HG02870 (cell line): Measurements from ENCODE around the gene ATXN1.

Experiments
- ATAC-seq: cut with Tn5 transposase; IDR thresholded peaks from one replicate; pipeline ENCODE4 v1.9.1; 2021; ENCODE audit warnings: mild to moderate bottlenecking, moderate library complexity; ENCODE audit not compliant: unreplicated experiment

The ATXN1 gene

GRCh38 chr6:16432075-16433032, 328.9 kb downstream of the ATXN1 start:
- peak; percentile 58 for ATAC-seq

- ATAC-seq: no peak
These were observed 330.2 kb downstream of the ATXN1 start for GRCh38 chr6:16431106-16431505.

GRCh38 chr6:16430391-16431089, 330.7 kb downstream of the ATXN1 start:
- ATAC-seq: no peak

- no peak for ATAC-seq
These were observed 331.6 kb downstream of the ATXN1 start for GRCh38 chr6:16429669-16430068.

GRCh38 chr6:16427124-16427523, 334.1 kb downstream of the ATXN1 start:
- ATAC-seq: no peak

GRCh38 chr6:16425881-16426615, 335.2 kb downstream of the ATXN1 start:
- no peak for ATAC-seq

GRCh38 chr6:16421462-16421960, 339.7 kb downstream of the ATXN1 start:
- peak; percentile 17 for ATAC-seq

- peak; percentile 65 for ATAC-seq
These were observed 340.4 kb downstream of the ATXN1 start for GRCh38 chr6:16420715-16421461.

GRCh38 chr6:16420337-16420714, 340.9 kb downstream of the ATXN1 start:
- peak; percentile 7 for ATAC-seq

GRCh38 chr6:16419636-16420336, 341.5 kb downstream of the ATXN1 start:
- peak; percentile 50 for ATAC-seq

GRCh38 chr6:16418151-16418550, 343.1 kb downstream of the ATXN1 start:
- no peak for ATAC-seq

- ATAC-seq: no peak
These were observed 345.6 kb downstream of the ATXN1 start for GRCh38 chr6:16415677-16416076.

- ATAC-seq: peak; percentile 57
These were observed 347.1 kb downstream of the ATXN1 start for GRCh38 chr6:16414205-16414604.

- ATAC-seq: peak; percentile 33
These were observed 347.9 kb downstream of the ATXN1 start for GRCh38 chr6:16413399-16413798.

- no peak for ATAC-seq
These were observed 348.3 kb downstream of the ATXN1 start for GRCh38 chr6:16412982-16413381.

- no peak for ATAC-seq
These were observed 349.1 kb downstream of the ATXN1 start for GRCh38 chr6:16412171-16412570.

- ATAC-seq: peak; percentile 37
These were observed 351.5 kb downstream of the ATXN1 start for GRCh38 chr6:16409531-16410441.

- ATAC-seq: no peak
These were observed 352.5 kb downstream of the ATXN1 start for GRCh38 chr6:16408766-16409165.

GRCh38 chr6:16406966-16407365, 354.3 kb downstream of the ATXN1 start:
- no peak for ATAC-seq
